CD14-positive monocyte (primary cell): ENCODE measurements around the gene PI4KA. TPM values are rescaled to one million over a fixed set of nuclear protein-coding genes. Genes with fewer than 3 reads are reported as not detected.

Source experiments
- DNase-seq, 3 donors: peaks; one replicate each; pipeline ENCODE4 v3.0.0-alpha.2; 2011 to 2022
- H2AFZ ChIP-seq: 2 replicates; pipeline ENCODE4 v1.6.0; 2012; ENCODE audit warnings: mild to moderate bottlenecking, low read depth, low read length, inconsistent platforms; ENCODE audit not compliant: insufficient read depth, poor library complexity, severe bottlenecking
- H3K27ac ChIP-seq, 2 donors: 1 replicate in 1 of 2; 2 replicates in 1 of 2; pipeline ENCODE4 v1.5.1; 2012 to 2013; ENCODE audit warnings: low read length in 2 of 2, control low read depth in 1 of 2, inconsistent platforms in 1 of 2, low read depth in 1 of 2, mild to moderate bottlenecking in 1 of 2
- H3K27me3 ChIP-seq, 2 donors: one replicate each; pipeline versions ENCODE4 v1.6.0 to v1.6.1; 2011 to 2013; ENCODE audit warnings: low read length in 2 of 2; ENCODE audit not compliant: control insufficient read depth in 2 of 2, insufficient read depth in 2 of 2
- H3K36me3 ChIP-seq, 2 donors: replicated peaks in 1 of 2; 1 replicate in 1 of 2; 2 replicates in 1 of 2; pipeline versions ENCODE4 v1.5.1 to v1.6.1; 2012 to 2013; ENCODE audit warnings: low read length in 2 of 2, control low read depth in 1 of 2, inconsistent platforms in 1 of 2, mild to moderate bottlenecking in 1 of 2; ENCODE audit not compliant: insufficient read depth in 2 of 2, control insufficient read depth in 1 of 2
- H3K4me1 ChIP-seq, 2 donors: 1 replicate in 1 of 2; 2 replicates in 1 of 2; pipeline versions ENCODE4 v1.5.1 to v1.6.1; 2012 to 2013; ENCODE audit warnings: low read length in 2 of 2, control low read depth in 1 of 2, inconsistent platforms in 1 of 2, mild to moderate bottlenecking in 1 of 2, moderate library complexity in 1 of 2; ENCODE audit not compliant: insufficient read depth in 2 of 2, control insufficient read depth in 1 of 2
- H3K4me2 ChIP-seq: replicated peaks from 2 replicates; pipeline ENCODE3; 2012; ENCODE audit warnings: low read length, moderate library complexity, mild to moderate bottlenecking; ENCODE audit not compliant: poor library complexity, severe bottlenecking; ENCODE audit errors: extremely low read depth
- H3K4me3 ChIP-seq, 3 experiments: fragments of 200-600 bp in 1 of 3; sonication (generic) in 1 of 3; replicated peaks in 1 of 3; 1 replicate in 2 of 3; 2 replicates in 1 of 3; pipeline ENCODE4 v1.5.1; 2011 to 2013; ENCODE audit warnings: low read length in 3 of 3, mild to moderate bottlenecking in 3 of 3, control low read depth in 2 of 3, low read depth in 2 of 3, inconsistent platforms in 1 of 3, moderate library complexity in 1 of 3
- H3K79me2 ChIP-seq: 2 replicates; pipeline ENCODE4 v1.6.0; 2012; ENCODE audit warnings: mild to moderate bottlenecking, control low read depth, inconsistent platforms, low read length, moderate library complexity; ENCODE audit not compliant: insufficient read depth
- H3K9ac ChIP-seq: 2 replicates; pipeline ENCODE4 v1.6.0; 2017; ENCODE audit warnings: low read length, mild to moderate bottlenecking; ENCODE audit not compliant: insufficient read depth, poor library complexity, severe bottlenecking
- H3K9me3 ChIP-seq, 2 donors: replicated peaks in 1 of 2; 1 replicate in 1 of 2; 2 replicates in 1 of 2; pipeline versions ENCODE4 v1.5.1 to v1.6.1; 2012 to 2013; ENCODE audit warnings: low read length in 2 of 2, control low read depth in 1 of 2; ENCODE audit not compliant: control insufficient read depth in 1 of 2, insufficient read depth in 1 of 2
- H4K20me1 ChIP-seq: 2 replicates; pipeline ENCODE4 v1.6.0; 2012; ENCODE audit warnings: mild to moderate bottlenecking, low read length, control low read depth, moderate library complexity; ENCODE audit not compliant: insufficient read depth
- H3K27ac Mint-ChIP-seq, 7 donors: one replicate each; pipeline ENCODE4 v1.8.0; 2020; ENCODE audit warnings: mild to moderate bottlenecking in 7 of 7, mixed read lengths in 7 of 7, moderate library complexity in 6 of 7, inconsistent platforms in 2 of 7
- H3K27me3 Mint-ChIP-seq, 3 donors: one replicate each; pipeline ENCODE4 v1.8.0; 2021 to 2022; ENCODE audit warnings: low read depth in 3 of 3, mild to moderate bottlenecking in 3 of 3, mixed read lengths in 3 of 3, moderate library complexity in 3 of 3, inconsistent platforms in 1 of 3
- H3K36me3 Mint-ChIP-seq, 2 donors: one replicate each; pipeline ENCODE4 v1.8.0; 2020; ENCODE audit warnings: mixed read lengths in 2 of 2, inconsistent platforms in 1 of 2, mild to moderate bottlenecking in 1 of 2
- H3K4me1 Mint-ChIP-seq: one replicate; pipeline ENCODE4 v1.8.0; 2020; ENCODE audit warnings: mild to moderate bottlenecking, mixed read lengths
- H3K4me3 Mint-ChIP-seq, 2 donors: one replicate each; pipeline ENCODE4 v1.8.0; 2020; ENCODE audit warnings: mild to moderate bottlenecking in 2 of 2, mixed read lengths in 2 of 2, moderate library complexity in 1 of 2
- H3K9me3 Mint-ChIP-seq, 7 donors: one replicate each; pipeline ENCODE4 v1.8.0; 2020 to 2022; ENCODE audit warnings: mixed read lengths in 7 of 7, mild to moderate bottlenecking in 6 of 7, moderate library complexity in 6 of 7, inconsistent platforms in 2 of 7
- CTCF ChIP-seq: fragments of 200-600 bp; IDR thresholded peaks from one replicate; pipeline ENCODE4 v1.8.0; 2022; ENCODE audit warnings: antibody characterized with exemption, mild to moderate bottlenecking
- whole genome bisulfite sequencing: methylation state at CpG from one replicate; pipeline ENCODE4 v1.1.5; 2013; ENCODE audit warnings: missing lambda C conversion rate; ENCODE audit not compliant: insufficient coverage; 5-methylcytosine and 5-hydroxymethylcytosine counted together
- intact Hi-C, 2 donors: fragments of 100-400 bp; cut with micrococcal nuclease; formaldehyde crosslinking; loops; one replicate each; pipeline versions ENCODE4 v1.15.0 to v1.15.1; 2023
- polyA plus RNA-seq, 3 donors: library from polyadenylated mRNA; depleted of rRNA in 1 of 3; unstranded in 2 of 3; stranded (reverse) in 1 of 3; fragments of 300-500 nt in 2 of 3; fragments of >200 nt in 1 of 3; fragmentation: Illumina TruSeq in 2 of 3; gene quantifications; 1 replicate in 2 of 3; 2 replicates in 1 of 3; pipeline ENCODE4 v1.2.3, GENCODE V29; 2012 to 2021

Gene PI4KA
- polyA plus RNA-seq, 3 donors, result 22.8 to 74.4 (median 38.2) TPM

- peaks cover 61 to 71% of the 10 kb centered on the region in 2 donors for H3K36me3 Mint-ChIP-seq
These were observed 116.7 kb downstream of the PI4KA start for GRCh38 chr22:20741634-20742581.

More at GRCh38 chr22:20741634-20742581, 116.7 kb downstream of the PI4KA start:
- no peaks in the 10 kb centered on the region for H4K20me1 ChIP-seq
- peaks cover 48 to 64% of the 10 kb centered on the region in 2 donors for H3K36me3 ChIP-seq
- no peaks in the 10 kb centered on the region for H3K79me2 ChIP-seq
- H3K9ac ChIP-seq, result no peak overlapping the region
- H3K4me2 ChIP-seq, result no peak overlapping the region
- no peaks in the 10 kb centered on the region for H3K27me3 ChIP-seq
- Mint-ChIP-seq H3K9me3 (peaks cover 1 to 13% (median 6%) of the 10 kb centered on the region in 7 donors), H3K4me3 (no peak overlapping the region), H3K4me1 (peaks cover 16% of the 10 kb centered on the region), H3K27me3 (peaks cover 0 to 1% (median 0%) of the 10 kb centered on the region in 3 donors), H3K27ac (peak overlapping the region in 1 of 7 donors; percentile 25)
- peaks cover 0 to 3% of the 10 kb centered on the region in 2 donors for H3K9me3 ChIP-seq
- H2AFZ ChIP-seq, result no peak overlapping the region
- WGBS, result 87% methylated on average over 11 of the region's 16 CpGs
- intact Hi-C loops, result no loop called here
- no peak overlapping the region for H3K4me3 ChIP-seq
- H3K4me1 ChIP-seq, result peaks cover 12 to 13% of the 10 kb centered on the region in 2 donors
- DNase-seq, result peak in 1 of 3 donors; percentile 28
- peak; percentile 88 for TF ChIP-seq CTCF
- no peak overlapping the region for H3K27ac ChIP-seq
